ENCODE results near the gene PHYKPL. TPM values are rescaled to one million over a fixed set of nuclear protein-coding genes. Genes with fewer than 3 reads are reported as not detected.
"Not testable (repeated sequence)": the region's sequence is repeated elsewhere in the genome, so short reads cannot be mapped to it uniquely, and the experiment has no call there.

PHYKPL gene
- total RNA-seq, 1 donor from 2014 or later = 31.0 TPM

DNA sequence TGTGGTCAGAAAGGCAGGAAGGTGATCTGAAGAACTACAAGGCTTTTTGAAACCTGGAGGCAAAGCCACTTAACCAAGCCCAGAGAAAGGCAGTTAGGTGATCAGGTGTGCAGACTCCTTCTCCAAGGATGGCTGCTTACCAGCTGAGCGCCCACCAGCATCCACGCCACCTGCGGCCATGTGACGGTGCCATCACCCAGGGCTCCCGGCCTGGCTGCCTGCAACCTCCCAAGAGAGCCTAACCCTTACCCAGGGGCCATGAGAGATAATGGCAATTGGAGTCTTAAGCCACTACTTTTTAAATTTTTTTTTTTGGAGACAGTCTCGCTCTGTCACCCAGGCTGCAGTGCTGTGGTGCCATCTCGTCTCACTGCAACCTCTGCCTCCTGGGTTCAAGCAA is 33.1 kb upstream of the PHYKPL start:
- no peak for DNase-seq (ENCODE audit: extremely low read depth, low read depth, low spot score)

DNA sequence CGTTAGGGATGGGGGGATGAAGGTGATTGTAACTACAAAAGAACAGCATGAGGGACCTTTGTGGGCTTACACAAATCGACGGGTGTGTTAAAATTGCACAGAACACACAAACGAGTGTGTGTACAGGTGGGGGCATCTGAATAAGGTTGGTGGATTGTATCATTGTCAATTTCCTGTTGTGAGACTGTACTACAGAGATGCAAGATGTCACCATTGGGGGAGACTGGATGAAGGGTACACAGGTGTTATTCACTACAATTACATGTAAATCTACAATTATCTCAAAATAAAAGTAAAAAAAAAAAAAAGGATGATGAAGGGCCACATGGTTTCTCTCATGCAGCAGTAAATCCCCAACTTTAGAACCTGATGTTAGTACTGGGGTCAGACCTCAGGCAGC is 31.4 kb upstream of the PHYKPL start:
- DNase-seq (ENCODE audit: extremely low read depth, low read depth, low spot score) = no peak

DNA sequence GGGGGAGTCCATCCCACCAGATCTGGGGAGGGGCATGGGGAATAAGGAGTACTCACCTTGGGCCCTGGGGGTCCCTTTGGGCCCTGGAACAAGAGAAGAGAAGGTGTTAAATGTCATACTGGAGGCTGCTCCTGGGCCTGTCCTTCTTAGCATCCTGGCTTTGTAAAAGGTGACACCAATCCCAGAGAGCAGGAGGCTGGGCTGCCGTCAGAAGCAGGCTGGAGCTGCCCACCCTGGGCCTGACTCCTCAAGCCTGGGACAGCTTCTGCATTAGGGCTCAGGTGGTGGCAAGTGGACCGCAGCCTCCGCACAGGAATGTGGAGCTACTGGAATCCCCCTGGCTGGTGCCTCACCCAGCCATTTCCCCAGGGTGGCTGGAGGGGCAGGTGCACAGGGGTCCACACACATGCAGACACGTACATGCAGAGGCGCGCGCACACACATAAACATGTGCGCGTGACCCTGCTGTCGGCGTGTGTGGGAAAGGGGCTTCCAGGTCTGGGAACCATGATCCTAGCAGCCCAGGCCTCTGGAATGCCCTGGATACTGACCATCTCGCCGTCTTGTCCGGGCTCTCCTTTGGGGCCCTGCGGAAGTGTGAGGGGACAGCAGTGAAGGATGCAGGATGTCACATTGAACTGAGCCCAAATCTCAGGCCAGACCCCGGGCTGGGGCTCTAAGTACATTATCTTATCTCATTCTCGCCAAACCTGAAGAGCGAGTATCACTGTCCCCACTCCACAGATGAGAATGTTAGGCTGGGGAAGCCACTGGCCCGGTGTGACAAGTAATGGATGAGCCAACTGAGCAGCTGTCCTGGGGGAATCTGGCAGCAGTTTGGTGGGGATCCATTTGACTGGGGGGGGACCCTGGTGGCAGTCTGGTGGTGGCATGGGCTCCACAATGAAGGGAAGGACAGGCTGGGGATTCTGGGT is 29.3 kb upstream of the PHYKPL start:
- DNase-seq (ENCODE audit: extremely low read depth, low read depth, low spot score) = no peak

DNA sequence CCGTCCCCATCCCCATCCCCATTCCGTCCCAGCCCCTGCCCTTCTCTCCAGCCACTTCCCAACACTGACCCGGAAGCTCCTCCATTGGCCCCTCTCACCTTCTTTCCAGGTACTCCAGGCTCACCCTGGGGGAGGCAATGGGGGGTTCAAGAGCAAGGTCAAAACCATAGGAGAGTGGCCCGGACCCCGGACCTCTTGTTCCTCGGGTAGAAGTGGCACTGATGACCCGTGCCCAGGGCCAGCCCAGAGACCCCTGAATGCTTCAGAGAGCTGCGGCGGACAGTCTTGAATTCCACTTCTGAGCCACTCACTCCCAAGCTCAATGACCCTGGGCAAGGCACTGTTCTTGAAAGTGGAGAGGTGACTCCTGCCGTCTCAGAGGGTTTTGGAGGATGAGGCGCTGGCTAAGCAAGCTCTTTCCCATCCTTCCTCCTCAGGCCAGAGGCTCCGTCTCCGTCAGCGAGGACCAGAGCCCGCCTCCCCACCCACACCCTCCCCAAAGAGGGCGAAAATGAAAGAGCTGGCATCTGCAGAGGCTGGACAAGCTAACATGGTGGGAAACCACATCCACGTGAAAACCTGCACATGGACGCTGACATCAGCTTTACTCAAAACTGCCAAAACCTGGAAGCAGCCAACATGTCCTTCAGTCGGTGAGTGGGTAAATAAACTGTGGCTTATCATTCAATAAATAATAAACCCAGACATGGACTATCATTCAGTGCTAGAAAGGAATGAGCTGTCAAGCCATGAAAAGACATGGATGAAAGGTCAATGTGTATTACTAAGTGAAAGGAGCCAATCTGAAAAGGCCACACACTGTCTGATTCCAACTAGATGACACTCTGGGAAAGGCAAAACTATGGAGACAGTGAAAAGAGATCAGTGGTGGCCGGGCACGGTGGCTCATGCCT is 27.3 kb upstream of the PHYKPL start:
- DNase-seq (ENCODE audit: extremely low read depth, low read depth, low spot score) = no peak

DNA sequence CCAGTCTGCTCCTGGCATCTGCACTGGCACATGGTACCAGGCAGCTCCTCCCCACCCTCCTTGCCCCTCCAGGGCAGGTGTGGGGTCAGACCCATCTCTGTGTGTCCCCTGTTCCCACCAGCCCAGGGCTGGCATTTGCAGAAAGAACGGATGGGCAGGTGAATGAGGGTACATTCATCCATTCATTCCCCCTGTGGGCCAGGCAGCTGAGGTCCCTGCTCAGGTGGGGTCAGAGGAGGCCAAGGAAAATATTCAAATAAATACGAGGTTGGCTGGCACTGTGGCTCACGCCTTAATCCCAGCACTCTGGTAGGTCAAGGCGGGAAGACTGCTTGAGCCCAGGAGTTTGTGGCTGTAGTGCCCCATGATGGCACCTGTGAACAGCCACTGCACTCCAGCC is 25.0 kb upstream of the PHYKPL start:
- no peak for DNase-seq (ENCODE audit: extremely low read depth, low read depth, low spot score)

DNA sequence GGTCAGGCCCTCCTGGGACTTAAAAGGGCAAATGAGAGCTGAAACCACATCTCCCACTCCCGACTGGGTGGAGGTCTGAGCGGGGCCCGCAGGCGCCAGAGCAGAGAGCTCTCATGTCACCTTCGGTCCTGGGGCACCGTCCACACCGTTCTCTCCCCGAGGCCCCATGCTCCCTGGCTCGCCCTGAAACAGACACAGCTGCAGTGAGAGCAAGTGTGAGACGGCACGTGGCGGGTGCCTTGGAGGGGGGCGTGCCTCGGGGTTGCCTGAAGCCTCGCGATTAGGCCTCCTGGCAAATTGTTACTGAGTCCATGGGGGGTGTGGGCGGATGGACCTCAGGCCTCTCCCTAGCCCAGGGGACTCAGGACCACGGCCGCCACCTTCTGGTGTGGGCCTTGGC is 24.1 kb upstream of the PHYKPL start:
- DNase-seq (ENCODE audit: extremely low read depth, low read depth, low spot score) = no peak

DNA sequence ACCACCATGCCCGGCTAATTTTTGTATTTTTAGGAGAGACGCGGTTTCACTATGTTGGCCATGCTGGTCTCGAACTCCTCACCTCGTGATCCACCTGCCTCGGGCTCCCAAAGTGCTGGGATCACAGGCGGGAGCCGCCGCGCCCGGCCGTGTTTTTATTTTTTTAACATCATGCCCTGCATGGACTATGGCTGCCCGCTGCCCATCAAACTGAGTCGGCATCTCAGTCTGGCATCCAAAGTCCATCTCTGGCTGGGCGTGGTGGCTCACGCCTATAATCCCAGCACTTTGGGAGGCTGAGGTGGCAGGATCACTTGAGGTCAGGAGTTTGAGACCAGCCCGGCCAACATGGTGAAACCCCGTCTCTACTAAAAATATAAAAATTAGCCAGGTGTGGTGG is 21.0 kb upstream of the PHYKPL start:
- not testable (repeated sequence) for DNase-seq (ENCODE audit: extremely low read depth, low read depth, low spot score)

DNA sequence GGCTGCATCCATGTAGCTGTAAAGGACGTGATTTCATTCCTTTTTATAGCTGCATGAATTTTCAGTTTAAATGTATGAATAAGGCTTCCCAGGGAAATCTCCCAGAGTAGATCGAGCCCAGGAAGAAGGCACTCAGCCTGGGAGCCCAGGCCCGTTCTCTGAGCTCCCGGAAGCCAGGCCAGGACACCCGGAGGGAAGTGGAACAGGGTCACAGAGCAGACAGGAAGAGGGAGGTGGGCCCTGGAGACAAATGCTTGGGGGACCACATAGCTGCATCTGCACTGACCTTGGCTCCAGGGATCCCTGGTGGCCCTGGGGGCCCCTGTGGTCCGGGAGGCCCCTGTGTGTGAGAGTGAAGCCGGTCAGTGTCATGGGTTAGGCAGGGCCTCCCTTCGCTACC is 19.7 kb upstream of the PHYKPL start:
- DNase-seq (ENCODE audit: extremely low read depth, low read depth, low spot score) = no peak

DNA sequence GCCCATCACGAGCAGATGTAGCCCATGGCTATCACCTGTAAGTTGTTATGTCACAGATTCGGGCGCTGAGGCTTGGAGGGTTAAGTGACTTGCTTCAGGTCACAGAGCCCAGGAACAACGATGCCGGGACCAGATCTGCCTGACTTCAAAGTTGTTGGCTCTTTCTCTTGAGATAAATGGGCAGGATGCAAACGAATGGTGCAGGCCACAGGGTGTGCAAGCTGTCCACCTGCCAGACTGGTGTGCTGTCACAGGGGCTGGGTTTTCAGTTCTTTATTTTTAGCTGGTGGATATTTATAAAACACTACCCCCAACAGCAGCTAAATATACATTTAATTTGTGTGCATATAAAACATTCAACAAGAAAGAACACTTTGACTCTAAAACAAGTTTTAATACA is 17.7 kb upstream of the PHYKPL start:
- no peak for DNase-seq (ENCODE audit: extremely low read depth, low read depth, low spot score)

DNA sequence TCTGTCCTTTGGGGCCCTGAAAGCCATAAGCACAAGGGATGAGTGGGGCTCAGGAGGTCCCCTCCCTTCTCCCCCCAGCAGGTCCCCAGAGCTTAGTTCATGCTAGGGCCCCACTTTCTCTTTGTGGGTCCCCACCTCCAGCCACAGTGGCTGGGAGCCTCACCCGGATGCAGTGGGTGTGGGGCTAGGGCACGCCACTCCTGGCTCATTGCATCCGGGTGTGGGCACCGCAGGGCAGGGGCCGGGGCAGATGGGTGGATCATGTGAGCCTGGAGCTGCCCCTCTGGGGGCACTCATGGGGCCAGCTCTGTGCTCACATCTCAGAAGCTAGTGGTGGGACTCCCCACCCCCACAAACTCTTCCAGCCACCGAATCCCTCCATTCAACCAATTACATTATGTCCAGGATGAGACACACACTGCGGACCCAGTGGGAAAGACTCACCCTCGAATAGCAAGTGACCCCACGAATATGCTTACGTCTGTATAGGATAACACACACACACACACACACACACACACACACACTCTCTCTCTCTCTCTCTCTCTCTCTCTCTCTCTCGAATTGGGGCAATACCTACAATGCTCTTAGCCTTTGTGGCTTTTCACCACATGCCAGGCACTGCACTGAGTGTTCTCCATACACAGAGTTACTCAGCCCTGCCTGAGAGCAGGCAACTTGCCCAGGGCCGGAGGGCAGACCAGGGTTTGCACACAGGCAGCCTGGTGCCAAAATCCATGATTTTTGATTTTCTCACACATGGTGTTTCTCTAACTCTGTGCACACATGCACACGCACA is 16.8 kb upstream of the PHYKPL start:
- DNase-seq (ENCODE audit: extremely low read depth, low read depth, low spot score) = no peak

DNA sequence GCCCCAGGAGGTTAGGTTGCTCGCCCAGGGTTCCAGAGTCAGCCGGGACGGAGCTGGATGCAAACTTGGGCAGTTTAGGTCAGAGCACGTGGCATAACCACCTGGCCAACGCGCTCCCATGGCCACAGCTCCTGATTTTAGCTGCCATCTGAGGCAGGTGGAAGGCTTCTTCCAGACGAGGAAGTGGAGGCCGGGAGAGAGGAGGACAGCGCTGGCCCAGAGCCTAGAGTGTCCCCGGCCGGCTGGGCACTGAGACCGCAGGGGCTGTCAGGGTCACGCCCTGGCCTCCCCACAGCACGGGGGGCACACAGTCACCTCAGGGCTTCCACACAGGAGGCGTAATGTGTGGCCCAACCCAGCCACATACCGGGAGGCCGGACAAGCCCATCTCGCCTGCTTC is 16.1 kb upstream of the PHYKPL start:
- DNase-seq (ENCODE audit: extremely low read depth, low read depth, low spot score) = no peak

DNA sequence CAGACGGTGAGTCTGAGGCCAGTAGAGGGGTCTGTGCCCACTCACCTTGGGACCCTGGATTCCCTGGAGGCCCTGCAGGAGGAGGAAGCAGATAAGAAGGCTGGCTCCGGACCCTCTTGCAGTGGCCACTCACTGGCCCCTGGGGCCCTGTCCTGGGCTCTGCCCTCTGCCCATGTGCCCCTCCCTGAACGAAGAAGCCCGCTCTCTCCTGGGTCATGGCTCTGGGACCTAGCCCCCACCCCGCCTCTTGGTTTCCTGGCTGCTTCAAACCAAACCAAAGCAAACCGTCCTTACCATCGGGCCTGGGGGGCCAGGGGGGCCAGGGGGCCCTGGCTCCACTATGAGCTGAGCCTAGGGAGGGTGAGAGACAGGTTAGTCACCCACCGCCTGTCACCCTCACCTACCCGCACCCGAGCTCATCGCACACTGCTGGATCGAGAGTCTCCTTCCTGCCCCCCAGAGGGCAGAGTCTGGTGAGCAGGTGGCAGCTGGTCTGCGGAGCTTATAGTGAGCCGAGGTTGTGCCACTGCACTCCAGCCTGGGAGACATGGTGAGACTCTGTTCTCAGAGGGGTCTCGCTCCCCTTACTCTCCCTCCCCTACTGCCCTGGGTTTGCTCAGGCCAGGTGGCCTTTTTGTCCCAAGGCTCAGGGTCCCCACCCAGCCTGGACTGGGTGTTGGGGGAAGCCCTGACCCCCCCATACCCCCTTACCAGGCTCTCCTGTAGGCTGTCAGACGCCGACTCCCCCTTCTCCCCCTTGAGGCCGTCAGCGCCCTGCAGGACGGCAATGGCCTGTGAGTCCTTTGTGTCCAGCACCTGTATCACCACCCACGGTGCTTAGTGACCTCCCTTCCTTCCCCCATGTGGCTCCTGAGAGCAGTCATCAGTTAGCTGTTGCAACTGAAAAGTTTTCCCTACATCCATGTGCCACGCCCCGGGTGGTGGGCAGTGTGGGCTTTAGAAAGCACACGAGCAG is 15.2 kb upstream of the PHYKPL start:
- no peak for DNase-seq (ENCODE audit: extremely low read depth, low read depth, low spot score)

DNA sequence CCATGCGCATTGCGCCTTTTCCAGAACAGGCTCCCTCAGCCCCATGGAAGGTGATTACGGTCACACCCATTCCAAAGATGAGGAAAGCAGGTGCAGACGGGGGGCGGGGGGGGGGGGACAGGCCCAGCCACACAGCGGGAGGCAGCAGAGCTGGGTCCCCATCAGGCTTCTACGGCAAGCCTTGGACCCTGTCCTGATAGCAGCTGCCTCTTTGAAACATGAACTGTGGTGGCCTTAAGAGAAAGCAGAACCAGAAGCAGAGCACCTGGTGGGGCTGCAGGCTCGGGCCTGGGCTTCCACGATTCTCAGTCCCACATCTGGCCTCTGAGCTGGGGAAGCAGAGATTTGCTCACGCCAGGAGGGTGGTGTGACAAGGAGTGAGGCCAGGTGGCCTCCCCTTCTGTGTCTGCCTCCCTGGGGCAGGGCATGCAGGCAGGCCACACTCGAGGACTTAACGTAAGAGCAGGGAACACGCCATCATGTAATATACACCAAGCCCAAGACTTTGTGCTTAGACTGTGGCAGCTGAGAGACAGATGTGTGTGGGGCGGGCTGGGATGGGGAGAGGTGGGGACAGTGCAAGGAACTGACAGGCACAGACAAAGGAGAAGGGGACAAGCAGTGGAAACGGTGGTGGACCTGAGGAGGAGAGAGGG is 14.2 kb upstream of the PHYKPL start:
- DNase-seq (ENCODE audit: extremely low read depth, low read depth, low spot score) = no peak

DNA sequence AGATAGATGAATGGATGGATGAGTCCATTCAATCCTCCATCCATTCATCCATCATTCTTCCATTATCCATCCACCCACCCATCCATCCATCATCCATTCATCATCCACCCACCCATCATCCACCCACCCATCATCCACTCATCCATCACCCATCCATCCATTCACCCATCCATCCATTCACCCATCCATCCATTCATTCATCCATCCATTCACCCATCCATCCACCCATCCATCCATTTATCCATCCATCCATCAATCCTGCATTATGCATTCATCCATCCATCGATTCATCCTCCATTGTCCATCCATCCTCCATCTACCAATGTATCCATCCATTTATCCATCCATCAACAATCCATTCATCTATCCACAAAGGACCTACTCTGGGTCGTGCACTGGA is 12.8 kb upstream of the PHYKPL start:
- DNase-seq (ENCODE audit: extremely low read depth, low read depth, low spot score) = no peak

DNA sequence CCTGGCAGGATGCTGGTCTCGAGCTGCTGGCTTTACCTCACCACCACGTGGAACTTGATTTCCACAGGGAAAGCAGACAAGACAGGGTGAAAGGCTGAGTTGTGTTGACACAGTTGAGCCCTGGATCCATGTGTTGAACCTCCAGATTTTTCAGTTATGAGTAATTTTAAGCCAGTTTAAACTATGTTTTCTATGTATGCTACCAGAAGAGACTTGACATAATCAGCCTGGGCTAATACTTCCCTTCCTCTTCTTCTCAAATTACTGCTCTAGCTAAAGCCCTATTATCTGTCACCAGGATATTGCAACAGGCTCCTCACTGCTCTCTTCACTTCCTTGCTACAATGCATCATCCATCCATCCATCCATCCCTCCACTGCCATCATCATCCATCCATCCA is 12.0 kb upstream of the PHYKPL start:
- DNase-seq (ENCODE audit: extremely low read depth, low read depth, low spot score) = no peak

DNA sequence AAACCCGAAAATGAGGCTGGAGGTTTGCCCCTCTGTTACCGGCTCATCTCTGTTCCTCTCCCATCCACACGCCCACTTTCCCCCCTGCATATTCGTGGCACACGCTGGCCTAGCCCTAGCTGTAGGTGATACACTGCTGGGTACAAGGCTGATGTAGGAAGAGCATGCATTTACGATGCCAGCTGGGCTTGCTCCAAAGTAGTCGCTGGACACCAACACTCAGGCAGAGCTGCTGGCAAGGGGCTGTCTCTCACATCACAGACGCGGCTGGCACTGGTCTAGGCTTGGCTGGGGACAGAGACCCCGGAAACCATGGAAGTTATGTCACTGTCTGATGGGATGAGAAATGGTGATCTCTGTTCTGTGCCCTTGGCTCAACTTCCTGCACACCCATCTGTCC is 9.8 kb upstream of the PHYKPL start:
- no peak for DNase-seq (ENCODE audit: extremely low read depth, low read depth, low spot score)

DNA sequence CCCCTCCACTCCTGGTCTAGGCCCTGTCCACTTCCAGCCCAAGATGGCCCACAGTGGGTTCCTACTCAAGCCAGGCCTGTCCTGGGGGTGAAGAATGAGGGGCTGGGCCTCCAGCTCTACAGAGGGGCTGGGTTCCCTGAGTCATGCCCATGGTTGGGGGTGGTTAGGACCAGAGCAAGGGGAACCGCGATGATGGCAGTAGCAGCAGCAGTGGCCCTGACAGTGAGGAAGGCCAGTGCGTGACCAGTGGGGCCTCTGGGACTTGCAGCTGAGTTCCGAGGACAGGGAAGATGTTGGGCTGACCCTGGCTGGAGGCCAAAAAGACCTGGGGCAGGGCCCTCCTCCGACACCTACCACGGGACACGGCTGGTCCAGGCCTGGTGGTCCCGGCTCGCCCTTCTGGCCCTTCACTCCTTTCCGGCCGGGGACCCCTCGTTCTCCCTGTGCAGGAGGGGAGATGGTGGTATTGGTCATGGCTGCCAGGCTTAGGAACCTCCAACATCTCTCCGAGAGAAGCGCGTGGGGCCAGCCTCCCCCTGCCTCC is 9.2 kb upstream of the PHYKPL start:
- no peak for DNase-seq (ENCODE audit: extremely low read depth, low read depth, low spot score)

DNA sequence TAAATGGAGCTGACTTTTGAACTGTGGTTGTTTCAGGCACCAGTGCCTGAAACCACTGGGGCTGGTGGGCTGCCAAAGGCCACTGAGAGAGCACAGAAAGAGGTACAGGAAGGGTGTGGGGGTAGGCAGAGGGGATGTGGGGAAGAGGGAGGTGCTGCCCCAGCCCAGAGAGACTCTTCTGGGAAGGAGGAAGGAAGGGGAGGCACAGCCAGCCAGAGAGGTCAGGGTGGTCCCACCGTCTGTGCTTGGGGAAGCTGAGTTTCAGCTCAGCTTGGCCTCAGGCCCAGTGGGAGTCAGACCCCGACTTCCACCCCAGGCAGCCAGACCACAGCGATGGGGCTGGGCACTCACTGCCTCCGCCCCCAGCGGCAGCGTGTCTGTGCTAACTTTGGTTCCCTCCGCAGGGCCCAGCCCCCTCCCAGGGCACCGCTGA is 8.6 kb upstream of the PHYKPL start:
- no peak for DNase-seq (ENCODE audit: extremely low read depth, low read depth, low spot score)

DNA sequence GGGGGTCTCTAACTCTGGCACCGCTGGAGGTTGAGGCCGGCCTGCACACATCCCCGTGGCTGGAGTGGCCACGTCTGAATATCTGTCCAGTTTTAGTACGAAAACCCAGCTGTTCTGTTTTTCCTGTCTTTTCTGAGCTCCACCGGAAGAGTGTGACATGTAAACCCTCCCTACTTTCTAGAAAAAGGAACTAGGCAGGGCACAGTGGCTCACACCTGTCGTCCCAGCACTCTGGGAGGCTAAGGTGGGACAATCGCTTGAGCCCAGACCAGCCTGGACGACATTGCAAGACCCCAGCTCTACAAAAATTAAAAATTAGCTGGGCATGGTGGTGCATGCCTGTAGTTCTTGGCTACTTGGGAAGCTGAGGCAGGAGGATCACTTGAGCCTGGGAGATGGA is 8.2 kb upstream of the PHYKPL start:
- no peak for DNase-seq (ENCODE audit: extremely low read depth, low read depth, low spot score)
